Measurements from ENCODE around the gene BABAM2.

The BABAM2 gene

DNA sequence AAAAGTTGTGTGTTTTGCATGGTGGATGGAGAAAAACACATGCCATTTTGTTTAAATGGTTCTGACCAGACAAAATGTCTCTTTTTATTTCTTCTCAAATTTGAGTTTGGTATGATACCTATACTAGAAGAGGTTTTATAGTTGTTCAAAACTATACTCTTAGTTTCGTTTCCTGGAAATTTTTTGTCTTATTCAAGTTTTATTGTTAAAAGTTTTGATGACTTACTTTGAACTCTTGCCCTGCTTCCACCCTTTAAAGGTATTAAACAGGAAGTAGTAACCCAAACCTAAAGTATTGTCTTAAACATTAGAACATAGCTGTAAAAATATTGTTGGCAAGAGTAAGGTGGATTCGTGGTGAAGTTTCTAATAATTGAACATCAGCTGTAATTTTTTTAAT is 98.2 kb downstream of the BABAM2 start:
- TF ChIP-seq, protein P1, sequence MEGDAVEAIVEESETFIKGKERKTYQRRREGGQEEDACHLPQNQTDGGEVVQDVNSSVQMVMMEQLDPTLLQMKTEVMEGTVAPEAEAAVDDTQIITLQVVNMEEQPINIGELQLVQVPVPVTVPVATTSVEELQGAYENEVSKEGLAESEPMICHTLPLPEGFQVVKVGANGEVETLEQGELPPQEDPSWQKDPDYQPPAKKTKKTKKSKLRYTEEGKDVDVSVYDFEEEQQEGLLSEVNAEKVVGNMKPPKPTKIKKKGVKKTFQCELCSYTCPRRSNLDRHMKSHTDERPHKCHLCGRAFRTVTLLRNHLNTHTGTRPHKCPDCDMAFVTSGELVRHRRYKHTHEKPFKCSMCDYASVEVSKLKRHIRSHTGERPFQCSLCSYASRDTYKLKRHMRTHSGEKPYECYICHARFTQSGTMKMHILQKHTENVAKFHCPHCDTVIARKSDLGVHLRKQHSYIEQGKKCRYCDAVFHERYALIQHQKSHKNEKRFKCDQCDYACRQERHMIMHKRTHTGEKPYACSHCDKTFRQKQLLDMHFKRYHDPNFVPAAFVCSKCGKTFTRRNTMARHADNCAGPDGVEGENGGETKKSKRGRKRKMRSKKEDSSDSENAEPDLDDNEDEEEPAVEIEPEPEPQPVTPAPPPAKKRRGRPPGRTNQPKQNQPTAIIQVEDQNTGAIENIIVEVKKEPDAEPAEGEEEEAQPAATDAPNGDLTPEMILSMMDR (IDR thresholded peaks at IDR 0.05; ENCODE audit: low read depth, low read length), result no peak
- no peak for DNase-seq (ENCODE audit: extremely low read depth, low read depth)

DNA sequence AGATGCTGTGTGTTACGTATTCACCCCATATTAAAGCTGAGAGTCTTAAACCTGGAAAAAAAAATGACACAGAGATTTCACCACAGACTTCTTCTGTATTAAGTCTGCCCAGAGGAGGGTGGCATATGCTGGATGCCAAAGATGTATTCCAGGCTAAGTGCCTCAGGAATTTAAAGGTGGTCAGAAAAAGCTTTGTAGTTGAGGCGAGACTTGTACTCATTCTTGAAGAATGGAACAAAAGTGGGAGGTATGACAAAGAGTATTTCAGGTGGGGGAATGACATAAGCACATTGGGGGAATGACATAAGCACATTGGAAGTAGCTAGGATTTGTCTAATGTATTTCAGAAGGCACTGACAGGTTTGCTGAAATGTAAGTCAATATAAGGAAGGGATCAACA is 98.6 kb downstream of the BABAM2 start:
- no peak for DNase-seq (ENCODE audit: extremely low read depth, low read depth)
- TF ChIP-seq, protein P1 (IDR thresholded peaks at IDR 0.05; ENCODE audit: low read depth, low read length), result no peak

DNA sequence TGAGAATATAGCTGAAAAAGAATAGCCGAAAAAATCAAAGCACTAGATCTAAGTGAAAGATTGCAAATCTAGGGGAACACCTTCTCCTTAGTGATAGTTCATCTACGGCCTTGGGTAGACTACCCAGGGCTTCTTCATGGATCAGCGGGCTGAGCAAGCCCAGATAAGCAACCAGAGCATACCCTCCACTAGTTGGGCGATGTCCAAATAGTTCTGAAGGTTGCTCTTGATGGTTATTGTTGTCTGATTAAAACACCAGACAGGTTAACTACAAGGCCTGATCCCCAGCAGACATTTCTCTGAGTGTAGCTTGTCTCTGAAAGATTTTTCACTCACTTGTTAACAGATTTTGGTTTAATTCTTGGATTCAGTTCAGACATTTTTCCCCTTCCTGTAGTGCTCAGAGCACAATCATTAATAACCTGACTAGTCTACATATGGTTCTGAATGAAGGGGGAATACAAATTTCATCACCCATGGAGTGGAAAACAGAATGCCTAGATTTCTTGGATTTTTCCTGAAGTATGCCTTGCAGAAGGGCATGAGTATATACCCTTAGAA is 99.6 kb downstream of the BABAM2 start:
- TF ChIP-seq, protein P1 (IDR thresholded peaks at IDR 0.05; ENCODE audit: low read depth, low read length), result no peak
- no peak for DNase-seq (ENCODE audit: extremely low read depth, low read depth)

DNA sequence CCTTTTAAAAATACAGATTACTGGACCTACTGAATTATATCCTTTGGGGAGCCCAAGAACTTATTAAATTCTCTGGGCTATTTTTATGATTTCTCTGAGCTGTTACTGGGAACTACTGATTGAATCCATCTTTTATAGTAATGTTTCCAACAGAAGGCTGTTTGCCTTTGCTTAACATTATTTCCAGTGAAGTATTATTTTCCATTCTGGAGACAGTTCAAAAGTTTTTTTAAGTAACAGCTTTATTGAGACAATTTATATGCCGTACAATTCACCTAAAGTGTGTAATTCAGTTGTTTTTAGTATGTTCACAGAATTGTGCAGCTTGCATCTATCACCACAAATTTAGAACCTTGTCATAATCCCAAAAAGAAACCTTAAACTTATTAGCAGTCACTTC is 100.6 kb downstream of the BABAM2 start:
- TF ChIP-seq, protein P1 (IDR thresholded peaks at IDR 0.05; ENCODE audit: low read depth, low read length), result no peak
- no peak for DNase-seq (ENCODE audit: extremely low read depth, low read depth)

DNA sequence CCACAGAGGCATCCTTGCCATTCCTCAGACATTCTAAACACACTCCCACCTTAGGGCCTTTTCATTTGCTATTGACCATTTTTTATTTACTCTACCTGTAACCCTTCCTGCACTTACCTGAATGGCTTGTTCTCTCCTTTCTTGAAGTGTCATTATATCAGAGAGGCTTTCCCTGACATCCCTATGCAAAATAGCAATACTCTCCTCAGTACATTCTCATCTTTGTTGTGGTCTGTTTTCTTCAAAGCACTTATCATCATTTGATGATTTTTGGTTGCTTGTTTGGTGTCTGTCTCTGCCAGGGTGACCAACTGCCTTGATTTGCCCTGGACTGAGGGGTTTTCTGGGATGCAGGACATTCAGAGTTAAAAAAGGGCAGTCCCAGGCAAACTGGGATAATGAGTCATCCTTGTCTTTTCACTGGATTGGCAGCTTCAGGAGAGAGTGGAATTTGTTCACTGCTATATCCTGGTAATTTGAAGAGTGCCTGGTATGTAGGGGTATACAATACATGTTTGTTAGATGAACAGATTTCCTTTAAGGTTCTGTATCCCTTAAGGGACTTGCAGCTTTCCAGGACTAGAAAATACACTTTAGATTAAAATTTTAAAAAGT is 102.4 kb downstream of the BABAM2 start:
- TF ChIP-seq, protein P1 (IDR thresholded peaks at IDR 0.05; ENCODE audit: low read depth, low read length), result no peak
- DNase-seq (ENCODE audit: extremely low read depth, low read depth), result no peak

DNA sequence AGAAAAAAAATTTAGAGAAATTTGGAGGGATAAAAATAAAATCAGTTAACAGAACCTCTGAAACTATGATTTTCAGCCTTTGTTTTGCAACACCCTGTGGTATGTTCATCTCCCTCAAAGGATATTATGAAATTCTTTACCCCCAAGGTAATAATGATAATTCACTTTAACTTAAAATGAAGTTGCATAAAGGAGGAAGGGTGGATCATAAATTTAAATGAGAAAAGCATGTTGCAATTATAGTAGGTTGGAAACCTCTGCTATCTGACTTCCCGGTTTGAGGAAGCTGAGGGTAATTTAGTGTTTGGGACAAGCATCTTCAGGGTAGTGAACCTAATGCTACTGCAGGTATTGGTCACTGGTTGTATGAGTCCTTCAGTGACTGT is 102.9 kb downstream of the BABAM2 start:
- DNase-seq (ENCODE audit: extremely low read depth, low read depth), result no peak
- TF ChIP-seq, protein P1 (IDR thresholded peaks at IDR 0.05; ENCODE audit: low read depth, low read length), result no peak

DNA sequence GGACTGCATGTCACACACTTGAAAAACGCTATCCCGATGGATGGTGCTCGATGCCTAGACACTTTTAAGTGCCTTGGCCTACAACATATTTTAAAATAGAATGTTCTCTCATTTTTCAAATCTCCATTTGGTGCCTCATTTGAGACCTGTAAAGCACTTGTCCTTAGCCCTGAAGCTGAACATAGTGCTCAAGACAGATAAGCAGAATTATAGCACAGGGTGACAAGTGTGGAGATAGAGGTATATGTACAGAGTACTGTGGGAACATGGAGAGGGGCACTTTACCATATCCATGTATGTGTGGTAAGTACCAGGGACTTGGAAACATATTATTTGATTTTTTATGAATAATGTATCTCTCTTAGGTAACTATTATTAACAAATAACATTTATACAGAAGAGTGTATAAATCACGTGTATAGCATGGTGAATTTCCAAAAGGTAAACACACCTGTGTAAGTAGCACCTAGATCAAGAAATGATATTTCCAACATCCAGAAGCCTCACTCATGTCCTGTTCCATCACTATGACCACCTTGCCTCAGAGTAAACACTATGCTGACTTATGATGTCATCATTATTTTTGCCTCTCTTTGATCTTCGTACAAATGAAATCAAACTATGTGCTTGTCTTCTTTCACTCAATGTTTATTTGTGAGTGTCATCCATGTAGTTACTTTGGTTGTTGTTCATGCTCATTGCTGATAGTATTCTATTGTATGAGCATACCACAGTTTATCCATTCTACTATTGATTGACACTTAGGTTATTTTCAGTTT is 103.6 kb downstream of the BABAM2 start:
- no peak for DNase-seq (ENCODE audit: extremely low read depth, low read depth)
- TF ChIP-seq, protein P1 (IDR thresholded peaks at IDR 0.05; ENCODE audit: low read depth, low read length), result no peak
